ENCODE data around the gene APBB2. TPM values are rescaled to one million over a fixed set of nuclear protein-coding genes. Genes with fewer than 3 reads are reported as not detected.

Gene APBB2
- total and polyA plus RNA-seq, 3 donors from 2014 or later: 19.7 to 77.9 (median 59.8) TPM

- Histone ChIP-seq H3K4me1 (peaks cover 11% of the 10 kb centered on the region), H3K4me3 (no peak overlapping the region), H3K36me3 (ENCODE audit: low read depth, missing control alignments) (no peaks in the 10 kb centered on the region), H3K27me3 (no peaks in the 10 kb centered on the region), H3K27ac (no peak overlapping the region), H3K9me3 (no peaks in the 10 kb centered on the region)
- WGBS, 2 donors: 88 to 90% methylated on average over 15 of the region's 15 CpGs
- no peak for DNase-seq
- intact Hi-C loops (cut with DNase I; ENCODE audit: low total_unique reads): no loop called here
- TF ChIP-seq CTCF (IDR thresholded peaks at IDR 0.05) (no peak), POLR2A (IDR thresholded peaks at IDR 0.05) (no peak)
These were observed 301.7 kb downstream of the APBB2 start for GRCh38 chr4:40912460-40913184.

- no peaks in the 10 kb centered on the region for H3K27me3 ChIP-seq
- no peaks in the 10 kb centered on the region for H3K9me3 ChIP-seq
- peaks cover 11% of the 10 kb centered on the region for H3K4me1 ChIP-seq
- DNase-seq: no peak
- H3K27ac ChIP-seq: no peak overlapping the region
- intact Hi-C loops (cut with DNase I; ENCODE audit: low total_unique reads): no loop called here
- H3K4me3 ChIP-seq: no peak overlapping the region
- TF ChIP-seq POLR2A (IDR thresholded peaks at IDR 0.05) (no peak), CTCF (IDR thresholded peaks at IDR 0.05) (no peak)
- no peaks in the 10 kb centered on the region for H3K36me3 ChIP-seq (ENCODE audit: low read depth, missing control alignments)
- WGBS, 2 donors: 86 to 89% methylated on average over 4 to 5 of the region's 5 CpGs
These were observed 303.6 kb downstream of the APBB2 start for GRCh38 chr4:40910706-40911105.

- H3K9me3 ChIP-seq: no peaks in the 10 kb centered on the region
- no peak for DNase-seq
- intact Hi-C loops (cut with DNase I; ENCODE audit: low total_unique reads): no loop called here
- peaks cover 11% of the 10 kb centered on the region for H3K4me1 ChIP-seq
- no peak overlapping the region for H3K27ac ChIP-seq
- no peaks in the 10 kb centered on the region for H3K36me3 ChIP-seq (ENCODE audit: low read depth, missing control alignments)
- H3K4me3 ChIP-seq: no peak overlapping the region
- TF ChIP-seq POLR2A (IDR thresholded peaks at IDR 0.05): no peak
- TF ChIP-seq CTCF (IDR thresholded peaks at IDR 0.05): no peak
- H3K27me3 ChIP-seq: no peaks in the 10 kb centered on the region
- WGBS, 2 donors: 57 to 74% methylated on average over 8 of the region's 8 CpGs
These were observed 304.9 kb downstream of the APBB2 start for GRCh38 chr4:40909363-40909876.

- peak; percentile 82 for DNase-seq
- intact Hi-C loops (cut with DNase I; ENCODE audit: low total_unique reads): no loop called here
- H3K4me3 ChIP-seq: no peak overlapping the region
These were observed 305.5 kb downstream of the APBB2 start for GRCh38 chr4:40908702-40909362.

More at GRCh38 chr4:40908702-40909362, 305.5 kb downstream of the APBB2 start:
- H3K4me1 ChIP-seq: peaks cover 11% of the 10 kb centered on the region
- H3K27me3 ChIP-seq: no peaks in the 10 kb centered on the region
- H3K27ac ChIP-seq: no peak overlapping the region
- peak; percentile 78 to 95 (median 78) for TF ChIP-seq CTCF (IDR thresholded peaks at IDR 0.05)
- no peak for TF ChIP-seq POLR2A (IDR thresholded peaks at IDR 0.05)
- no peaks in the 10 kb centered on the region for H3K9me3 ChIP-seq
- WGBS, 2 donors: 57 to 64% methylated on average over 9 to 12 of the region's 12 CpGs
- no peaks in the 10 kb centered on the region for H3K36me3 ChIP-seq (ENCODE audit: low read depth, missing control alignments)
